Sigmoid colon (tissue), 7 donors: ENCODE measurements around the gene ACKR2. TPM values are rescaled to one million over a fixed set of nuclear protein-coding genes. Genes with fewer than 3 reads are reported as not detected.

Source experiments
- DNase-seq: peaks from one replicate; pipeline ENCODE4 v3.0.0-alpha.2; 2019
- H3K27ac ChIP-seq, 4 donors: fragments of 200-600 bp; sonication (generic); one replicate each; pipeline ENCODE4 v1.5.1; 2016 to 2019; ENCODE audit warnings: mild to moderate bottlenecking in 1 of 4
- H3K27me3 ChIP-seq, 3 donors: fragments of 200-600 bp; sonication (generic); one replicate each; pipeline ENCODE4 v1.5.1; 2019; ENCODE audit warnings: mild to moderate bottlenecking in 1 of 3
- H3K36me3 ChIP-seq, 4 donors: fragments of 200-600 bp; sonication (generic); one replicate each; pipeline ENCODE4 v1.5.1; 2016 to 2019
- H3K4me1 ChIP-seq, 4 donors: fragments of 200-600 bp; sonication (generic); one replicate each; pipeline ENCODE4 v1.5.1; 2017 to 2019
- H3K4me3 ChIP-seq, 4 donors: fragments of 200-600 bp; sonication (generic); one replicate each; pipeline ENCODE4 v1.5.1; 2017 to 2019; ENCODE audit warnings: mild to moderate bottlenecking in 2 of 4, moderate library complexity in 1 of 4
- H3K9me3 ChIP-seq, 4 donors: fragments of 200-600 bp in 3 of 4; sonication (generic) in 3 of 4; one replicate each; pipeline versions ENCODE4 v1.5.1 to v1.6.1; 2013 to 2019
- CTCF ChIP-seq, 4 experiments: fragments of 450-650 bp in 3 of 4; fragments of 200-600 bp in 1 of 4; IDR thresholded peaks; one replicate each; pipeline ENCODE4 v1.5.1; 2016 to 2019; ENCODE audit warnings: antibody characterized with exemption in 4 of 4, mild to moderate bottlenecking in 3 of 4, moderate library complexity in 2 of 4
- EP300 ChIP-seq, 4 donors: sonication (generic); formaldehyde crosslinking; IDR thresholded peaks; one replicate each; pipeline ENCODE4 v1.6.1; 2017; ENCODE audit warnings: antibody characterized with exemption in 4 of 4
- POLR2A ChIP-seq, 2 donors: fragments of 450-650 bp; IDR thresholded peaks; one replicate each; pipeline ENCODE4 v1.6.1; 2016; ENCODE audit warnings: antibody characterized with exemption in 2 of 2, mild to moderate bottlenecking in 2 of 2, moderate library complexity in 2 of 2
- POLR2AphosphoS5 ChIP-seq, 4 donors: sonication (generic); formaldehyde crosslinking; IDR thresholded peaks; one replicate each; pipeline ENCODE4 v1.6.1; 2017; ENCODE audit warnings: antibody characterized with exemption in 4 of 4
- WGBS, 2 donors: extraction: QIAGEN DNeasy Blood & Tissue Kit; methylation state at CpG; one replicate each; pipeline ENCODE4 v1.1.7; 2013; 5-methylcytosine and 5-hydroxymethylcytosine counted together
- intact Hi-C: fragments of 100-400 bp; cut with DNase I; formaldehyde crosslinking; loops from one replicate; pipeline ENCODE4 v1.15.1; 2023
- polyA plus RNA-seq, 3 donors: library from polyadenylated mRNA; stranded (reverse); fragments of 200-250 nt; gene quantifications; one replicate each; pipeline ENCODE4 v1.2.3, GENCODE V29; 2013
- total RNA-seq, 4 donors: library from RNA; depleted of rRNA; stranded (reverse); fragments of >200 nt; gene quantifications; one replicate each; pipeline ENCODE4 v1.1.0, GENCODE V29; 2016
- donor health status: healthy with polysubstance abuse.
- donor health status: Bipolar disorder and iron deficiency.
- donor health status: healthy.

Gene ACKR2
- total and polyA plus RNA-seq, 7 donors: 1.2 to 8.6 (median 1.9) TPM

GRCh38 chr3:42799376-42799775, 9.9 kb upstream of the ACKR2 start:
- intact Hi-C loops: no loop called here
- TF ChIP-seq POLR2AphosphoS5 (IDR thresholded peaks at IDR 0.05): no peak
- no peak for TF ChIP-seq EP300 (IDR thresholded peaks at IDR 0.05)
- no peak for TF ChIP-seq POLR2A (IDR thresholded peaks at IDR 0.05)
- TF ChIP-seq CTCF (IDR thresholded peaks at IDR 0.05): no peak
- no peaks in the 10 kb centered on the region for H3K27me3 ChIP-seq
- no peaks in the 10 kb centered on the region for H3K9me3 ChIP-seq
- H3K27ac ChIP-seq: peak overlapping the region in 1 of 4 donors; percentile 99
- no peak for DNase-seq
- no peak overlapping the region for H3K4me3 ChIP-seq
- H3K36me3 ChIP-seq: no peaks in the 10 kb centered on the region
- H3K4me1 ChIP-seq: peaks cover 0 to 45% (median 30%) of the 10 kb centered on the region in 4 donors
- 83% methylated on average over 7 of the region's 7 CpGs for WGBS, 2 donors

GRCh38 chr3:42800251-42800650, 9.0 kb upstream of the ACKR2 start:
- no peak for DNase-seq
- peaks cover 0 to 45% (median 32%) of the 10 kb centered on the region in 4 donors for H3K4me1 ChIP-seq
- no peaks in the 10 kb centered on the region for H3K9me3 ChIP-seq
- TF ChIP-seq CTCF (IDR thresholded peaks at IDR 0.05) (no peak), EP300 (IDR thresholded peaks at IDR 0.05) (no peak), POLR2A (IDR thresholded peaks at IDR 0.05) (no peak), POLR2AphosphoS5 (IDR thresholded peaks at IDR 0.05) (no peak)
- H3K4me3 ChIP-seq: no peak overlapping the region
- WGBS, 2 donors: 90 to 93% methylated on average over 2 of the region's 2 CpGs
- intact Hi-C loops: no loop called here
- H3K27ac ChIP-seq: peak overlapping the region in 3 of 4 donors; percentile 94 to 99 (median 98)
- H3K36me3 ChIP-seq: no peaks in the 10 kb centered on the region
- H3K27me3 ChIP-seq: no peaks in the 10 kb centered on the region

- DNase-seq: no peak
- Histone ChIP-seq H3K4me3 (no peak overlapping the region), H3K27me3 (no peaks in the 10 kb centered on the region), H3K27ac (peak overlapping the region; percentile 54 to 99 (median 96)), H3K4me1 (peaks cover 0 to 45% (median 33%) of the 10 kb centered on the region in 4 donors), H3K9me3 (no peaks in the 10 kb centered on the region), H3K36me3 (no peaks in the 10 kb centered on the region)
- WGBS, 2 donors: 24 to 67% methylated on average over 3 of the region's 3 CpGs
- no peak for TF ChIP-seq POLR2AphosphoS5 (IDR thresholded peaks at IDR 0.05)
- no peak for TF ChIP-seq CTCF (IDR thresholded peaks at IDR 0.05)
- TF ChIP-seq POLR2A (IDR thresholded peaks at IDR 0.05): no peak
- TF ChIP-seq EP300 (IDR thresholded peaks at IDR 0.05): no peak
- intact Hi-C loops: no loop called here
These were observed 8.1 kb upstream of the ACKR2 start for GRCh38 chr3:42801048-42801620.

- no peaks in the 10 kb centered on the region for H3K9me3 ChIP-seq
These were observed 7.5 kb upstream of the ACKR2 start for GRCh38 chr3:42801784-42802183.

More at GRCh38 chr3:42801784-42802183, 7.5 kb upstream of the ACKR2 start:
- Histone ChIP-seq H3K27ac (peak overlapping the region; percentile 54 to 99 (median 96)), H3K4me1 (peaks cover 0 to 45% (median 33%) of the 10 kb centered on the region in 4 donors), H3K4me3 (no peak overlapping the region), H3K36me3 (no peaks in the 10 kb centered on the region), H3K27me3 (no peaks in the 10 kb centered on the region)
- WGBS, 2 donors: 90% methylated on average over 4 of the region's 4 CpGs
- intact Hi-C loops: no loop called here
- TF ChIP-seq POLR2AphosphoS5 (IDR thresholded peaks at IDR 0.05): no peak
- TF ChIP-seq POLR2A (IDR thresholded peaks at IDR 0.05): no peak
- TF ChIP-seq CTCF (IDR thresholded peaks at IDR 0.05): no peak
- TF ChIP-seq EP300 (IDR thresholded peaks at IDR 0.05): no peak
- no peak for DNase-seq
